ENCODE data around the gene SLC25A31.

GRCh38 chr4:127771535-127772275, 41.5 kb downstream of the SLC25A31 start:
- TF ChIP-seq CTCF (IDR thresholded peaks at IDR 0.05; ENCODE audit: insufficient read depth, low read length, poor library complexity, severe bottlenecking) (no peak), EZH2phosphoT487 (conservative IDR thresholded peaks at IDR 0.05; ENCODE audit: low read length) (no peak)

Data from SU-DHL-6 (cell line).